Peyer's patch (tissue), 4 donors: Measurements from ENCODE around the gene PYM1.

Source experiments
- CTCF ChIP-seq, 6 experiments: fragments of 450-650 bp in 4 of 6; fragments of 200-600 bp in 2 of 6; sonication (generic) in 1 of 6; IDR thresholded peaks; one replicate each; pipeline ENCODE4 v1.5.1; 2017 to 2019; ENCODE audit warnings: antibody characterized with exemption in 6 of 6, mild to moderate bottlenecking in 3 of 6, moderate library complexity in 1 of 6
- POLR2A ChIP-seq, 2 donors: fragments of 450-650 bp; IDR thresholded peaks; one replicate each; pipeline ENCODE4 v1.5.1; 2017; ENCODE audit warnings: antibody characterized with exemption in 2 of 2, mild to moderate bottlenecking in 2 of 2, moderate library complexity in 2 of 2

- TF ChIP-seq CTCF (IDR thresholded peaks at IDR 0.05): no peak
- no peak for TF ChIP-seq POLR2A (IDR thresholded peaks at IDR 0.05)
These were observed 14.8 kb downstream of the PYM1 start for GRCh38 chr12:55912908-55913307.
